Peyer's patch (tissue), 4 donors: Measurements from ENCODE around the gene PARD3B.

Experiments
- POLR2A ChIP-seq, 2 donors: fragments of 450-650 bp; IDR thresholded peaks; one replicate each; pipeline ENCODE4 v1.5.1; 2017; ENCODE audit warnings: antibody characterized with exemption in 2 of 2, mild to moderate bottlenecking in 2 of 2, moderate library complexity in 2 of 2
- TF ChIP-seq, protein P1 (sequence below), 6 experiments: fragments of 450-650 bp in 4 of 6; fragments of 200-600 bp in 2 of 6; sonication (generic) in 1 of 6; IDR thresholded peaks; one replicate each; pipeline ENCODE4 v1.5.1; 2017 to 2019; ENCODE audit warnings: antibody characterized with exemption in 6 of 6, mild to moderate bottlenecking in 3 of 6, moderate library complexity in 1 of 6

- TF ChIP-seq POLR2A (IDR thresholded peaks at IDR 0.05) = no peak
- TF ChIP-seq, protein P1, sequence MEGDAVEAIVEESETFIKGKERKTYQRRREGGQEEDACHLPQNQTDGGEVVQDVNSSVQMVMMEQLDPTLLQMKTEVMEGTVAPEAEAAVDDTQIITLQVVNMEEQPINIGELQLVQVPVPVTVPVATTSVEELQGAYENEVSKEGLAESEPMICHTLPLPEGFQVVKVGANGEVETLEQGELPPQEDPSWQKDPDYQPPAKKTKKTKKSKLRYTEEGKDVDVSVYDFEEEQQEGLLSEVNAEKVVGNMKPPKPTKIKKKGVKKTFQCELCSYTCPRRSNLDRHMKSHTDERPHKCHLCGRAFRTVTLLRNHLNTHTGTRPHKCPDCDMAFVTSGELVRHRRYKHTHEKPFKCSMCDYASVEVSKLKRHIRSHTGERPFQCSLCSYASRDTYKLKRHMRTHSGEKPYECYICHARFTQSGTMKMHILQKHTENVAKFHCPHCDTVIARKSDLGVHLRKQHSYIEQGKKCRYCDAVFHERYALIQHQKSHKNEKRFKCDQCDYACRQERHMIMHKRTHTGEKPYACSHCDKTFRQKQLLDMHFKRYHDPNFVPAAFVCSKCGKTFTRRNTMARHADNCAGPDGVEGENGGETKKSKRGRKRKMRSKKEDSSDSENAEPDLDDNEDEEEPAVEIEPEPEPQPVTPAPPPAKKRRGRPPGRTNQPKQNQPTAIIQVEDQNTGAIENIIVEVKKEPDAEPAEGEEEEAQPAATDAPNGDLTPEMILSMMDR (IDR thresholded peaks at IDR 0.05) = no peak
Measured at GRCh38 chr2:204972606-204973336, 427.5 kb downstream of the PARD3B start.
